K562 (cell line): ENCODE results near the gene CDCP1. TPM values are rescaled to one million over a fixed set of nuclear protein-coding genes. Genes with fewer than 3 reads are reported as not detected.

Source experiments
- ARID1B ChIP-seq: fragments of 450-650 bp; IDR thresholded peaks from 2 replicates; pipeline ENCODE4 v1.6.1; 2016; ENCODE audit warnings: antibody characterized with exemption, mild to moderate bottlenecking, inconsistent platforms
- CBX3 ChIP-seq, 2 experiments: IDR thresholded peaks; 1 replicate in 1 of 2; 2 replicates in 1 of 2; pipeline ENCODE4 v1.6.1; 2012; ENCODE audit warnings: inconsistent platforms in 2 of 2, low read length in 2 of 2, borderline replicate concordance in 1 of 2, control low read depth in 1 of 2
- DACH1 ChIP-seq: fragments of 450-650 bp; IDR thresholded peaks from 2 replicates; pipeline ENCODE4 v1.6.1; 2018; ENCODE audit not compliant: partially characterized antibody
- DMBX1 ChIP-seq: fragments of 250-450 bp; sonication (Bioruptor Pico); IDR thresholded peaks from 2 replicates; pipeline ENCODE4 v1.8.0; 2022; ENCODE audit warnings: inconsistent platforms, mild to moderate bottlenecking, moderate library complexity, borderline replicate concordance
- HDAC2 ChIP-seq: fragments of 450-650 bp; IDR thresholded peaks from 2 replicates; pipeline ENCODE4 v1.6.1; 2016; ENCODE audit warnings: mild to moderate bottlenecking
- HOXB6 ChIP-seq: fragments of 250-450 bp; sonication (Bioruptor Pico); IDR thresholded peaks from 2 replicates; pipeline ENCODE4 v1.5.1; 2022; ENCODE audit warnings: mild to moderate bottlenecking, borderline replicate concordance
- KDM2B ChIP-seq: fragments of 250-450 bp; sonication (Bioruptor Pico); IDR thresholded peaks from 2 replicates; pipeline ENCODE4 v1.8.0; 2021; ENCODE audit warnings: mild to moderate bottlenecking, moderate library complexity
- LARP7 ChIP-seq: fragments of 450-650 bp; IDR thresholded peaks from 2 replicates; pipeline ENCODE4 v1.6.1; 2016
- NCOR1 ChIP-seq: fragments of 450-650 bp; IDR thresholded peaks from 2 replicates; pipeline ENCODE4 v1.6.1; 2016; ENCODE audit warnings: mild to moderate bottlenecking, moderate library complexity
- SAFB ChIP-seq: fragments of 200-400 bp; formaldehyde crosslinking; IDR thresholded peaks from 2 replicates; pipeline ENCODE4 v1.6.1; 2017; ENCODE audit warnings: low read depth, low read length, borderline replicate concordance
- SETDB1 ChIP-seq: IDR thresholded peaks from one replicate; pipeline ENCODE4 v1.6.1; 2012; ENCODE audit warnings: low read length, control low read depth, inconsistent platforms
- SIN3A ChIP-seq, 2 experiments: fragments of 150-350 bp in 1 of 2; IDR thresholded peaks; 2 replicates each; pipeline ENCODE4 v1.6.1; 2011 to 2016; ENCODE audit warnings: borderline replicate concordance in 2 of 2, low read depth in 2 of 2, low read length in 2 of 2, mild to moderate bottlenecking in 2 of 2, moderate library complexity in 2 of 2; ENCODE audit not compliant: control insufficient read depth in 1 of 2
- SP1 ChIP-seq: sonication (generic); formaldehyde crosslinking; IDR thresholded peaks from 2 replicates; pipeline ENCODE4 v1.8.1; 2022; ENCODE audit warnings: mild to moderate bottlenecking, missing genetic modification reagents
- TAF1 ChIP-seq: IDR thresholded peaks from 2 replicates; pipeline ENCODE4 v1.6.1; 2011; ENCODE audit warnings: mild to moderate bottlenecking, low read length, moderate library complexity; ENCODE audit not compliant: insufficient read depth, control insufficient read depth, severe bottlenecking; ENCODE audit errors: extremely low read depth
- TRIM28 ChIP-seq: fragments of 450-650 bp; IDR thresholded peaks from 2 replicates; pipeline ENCODE4 v1.6.1; 2017
- ZFP36 ChIP-seq: fragments of 150-350 bp; IDR thresholded peaks from 2 replicates; pipeline ENCODE4 v1.6.1; 2018; ENCODE audit warnings: low read length, low read depth; ENCODE audit not compliant: partially characterized antibody
- ZNF316 ChIP-seq: fragments of 450-650 bp; IDR thresholded peaks from 2 replicates; pipeline ENCODE4 v1.6.1; 2016
- ZNF324 ChIP-seq: fragments of 250-450 bp; sonication (Bioruptor Pico); IDR thresholded peaks from 2 replicates; pipeline ENCODE4 v1.4.0; 2020; ENCODE audit warnings: mild to moderate bottlenecking
- ZZZ3 ChIP-seq: fragments of 450-650 bp; IDR thresholded peaks from 2 replicates; pipeline ENCODE4 v1.6.1; 2016; ENCODE audit warnings: antibody characterized with exemption, mild to moderate bottlenecking, moderate library complexity
- polyA plus RNA-seq, 8 experiments: library from polyadenylated mRNA; depleted of rRNA in 4 of 8; stranded (reverse) in 5 of 8; unstranded in 3 of 8; fragments of >200 nt; fragmentation: Nextera tagmentation in 2 of 8; fragmentation: Illumina TruSeq in 1 of 8; extraction: Ambion mirVana in 2 of 8; extraction: Trizol in 1 of 8; gene quantifications; 2 replicates each; pipeline versions ENCODE4 v1.2.1 to v1.2.3, GENCODE V29; 2011 to 2014; ENCODE audit warnings: inconsistent platforms in 1 of 8, missing spikeins in 1 of 8
- total RNA-seq, 7 experiments: library from RNA; depleted of rRNA in 6 of 7; stranded (reverse); fragments of >200 nt in 6 of 7; fragmentation: Illumina TruSeq in 2 of 7; extraction: Trizol in 2 of 7; gene quantifications; 2 replicates each; pipeline versions ENCODE4 v1.2.1 to v1.2.3, GENCODE V29; 2011 to 2021; ENCODE audit warnings: low replicate concordance in 1 of 7
- TF ChIP-seq, protein P1 (sequence below), 2 experiments: fragments of 200-800 bp in 1 of 2; sonication (Bioruptor generic) in 1 of 2; sonication (generic) in 1 of 2; formaldehyde crosslinking in 1 of 2; IDR thresholded peaks in 1 of 2; conservative IDR thresholded peaks in 1 of 2; 2 replicates each; pipeline versions ENCODE4 v1.5.0 to v1.6.1; 2016 to 2020; ENCODE audit warnings: missing compliant biosample characterization in 1 of 2, missing genetic modification characterization in 1 of 2, missing genetic modification reagents in 1 of 2
- TF ChIP-seq, protein P2 (sequence below): fragments of 450-650 bp; IDR thresholded peaks from 2 replicates; pipeline ENCODE4 v1.6.1; 2017; ENCODE audit warnings: mild to moderate bottlenecking, moderate library complexity
- TF ChIP-seq, protein P3 (sequence below): fragments of 450-650 bp; IDR thresholded peaks from 2 replicates; pipeline ENCODE4 v1.6.1; 2016; ENCODE audit warnings: low read depth, mild to moderate bottlenecking, moderate library complexity
- TF ChIP-seq, protein P4 (sequence below): sonication (generic); formaldehyde crosslinking; IDR thresholded peaks from 2 replicates; pipeline ENCODE4 v1.8.0; 2022; ENCODE audit warnings: missing genetic modification reagents, mild to moderate bottlenecking, borderline replicate concordance

Gene CDCP1
- total and polyA plus RNA-seq, 9 of the 15 experiments (the other 6 are each of a cell fraction or from before 2014, with no cell fraction given), result 3.9 to 16.4 (median 5.2) TPM

DNA sequence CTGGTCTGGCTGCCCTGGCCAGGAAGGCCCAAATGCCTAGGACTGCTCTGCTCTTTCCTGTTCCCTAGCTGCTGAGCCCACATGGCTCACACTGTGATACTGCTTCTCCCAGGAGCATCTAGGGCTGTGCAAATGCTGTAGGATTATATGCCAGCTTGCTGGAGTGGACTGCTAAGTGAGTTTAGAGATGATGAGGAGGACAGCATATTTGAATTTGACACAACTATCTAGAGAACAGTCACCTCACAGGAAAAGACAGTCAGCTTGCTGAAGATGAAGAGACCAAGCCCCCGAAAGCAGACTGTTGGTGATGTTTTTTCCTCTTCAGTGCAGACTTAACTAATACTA is 80.8 kb downstream of the CDCP1 start (continued):
- no peak for TF ChIP-seq ZFP36
- TF ChIP-seq KDM2B (CRISPR knock-in tag), result no peak
- TF ChIP-seq, protein P1, sequence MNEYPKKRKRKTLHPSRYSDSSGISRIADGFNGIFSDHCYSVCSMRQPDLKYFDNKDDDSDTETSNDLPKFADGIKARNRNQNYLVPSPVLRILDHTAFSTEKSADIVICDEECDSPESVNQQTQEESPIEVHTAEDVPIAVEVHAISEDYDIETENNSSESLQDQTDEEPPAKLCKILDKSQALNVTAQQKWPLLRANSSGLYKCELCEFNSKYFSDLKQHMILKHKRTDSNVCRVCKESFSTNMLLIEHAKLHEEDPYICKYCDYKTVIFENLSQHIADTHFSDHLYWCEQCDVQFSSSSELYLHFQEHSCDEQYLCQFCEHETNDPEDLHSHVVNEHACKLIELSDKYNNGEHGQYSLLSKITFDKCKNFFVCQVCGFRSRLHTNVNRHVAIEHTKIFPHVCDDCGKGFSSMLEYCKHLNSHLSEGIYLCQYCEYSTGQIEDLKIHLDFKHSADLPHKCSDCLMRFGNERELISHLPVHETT (CRISPR knock-in tag; conservative IDR thresholded peaks at IDR 0.05 in 1 of 2, IDR thresholded peaks at IDR 0.05 in 1 of 2), result peak in 1 of 2 experiments; percentile 86; a peak in 2 of 4 replicates
- no peak for TF ChIP-seq ARID1B
- no peak for TF ChIP-seq TAF1
- TF ChIP-seq, protein P2, sequence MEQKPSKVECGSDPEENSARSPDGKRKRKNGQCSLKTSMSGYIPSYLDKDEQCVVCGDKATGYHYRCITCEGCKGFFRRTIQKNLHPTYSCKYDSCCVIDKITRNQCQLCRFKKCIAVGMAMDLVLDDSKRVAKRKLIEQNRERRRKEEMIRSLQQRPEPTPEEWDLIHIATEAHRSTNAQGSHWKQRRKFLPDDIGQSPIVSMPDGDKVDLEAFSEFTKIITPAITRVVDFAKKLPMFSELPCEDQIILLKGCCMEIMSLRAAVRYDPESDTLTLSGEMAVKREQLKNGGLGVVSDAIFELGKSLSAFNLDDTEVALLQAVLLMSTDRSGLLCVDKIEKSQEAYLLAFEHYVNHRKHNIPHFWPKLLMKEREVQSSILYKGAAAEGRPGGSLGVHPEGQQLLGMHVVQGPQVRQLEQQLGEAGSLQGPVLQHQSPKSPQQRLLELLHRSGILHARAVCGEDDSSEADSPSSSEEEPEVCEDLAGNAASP, result no peak
- no peak for TF ChIP-seq NCOR1
- TF ChIP-seq ZNF316, result no peak
- TF ChIP-seq DMBX1 (CRISPR knock-in tag), result no peak
- no peak for TF ChIP-seq HOXB6 (CRISPR knock-in tag)
- no peak for TF ChIP-seq DACH1
- TF ChIP-seq SIN3A (IDR thresholded peaks at IDR 0.05; ENCODE audit: borderline replicate concordance in 2 of 2, control insufficient read depth in 1 of 2, low read depth in 2 of 2, low read length in 2 of 2), result no peak
- no peak for TF ChIP-seq TRIM28
- TF ChIP-seq SP1, result no peak; the same call in 1 of the 2 replicates
- TF ChIP-seq, protein P3, sequence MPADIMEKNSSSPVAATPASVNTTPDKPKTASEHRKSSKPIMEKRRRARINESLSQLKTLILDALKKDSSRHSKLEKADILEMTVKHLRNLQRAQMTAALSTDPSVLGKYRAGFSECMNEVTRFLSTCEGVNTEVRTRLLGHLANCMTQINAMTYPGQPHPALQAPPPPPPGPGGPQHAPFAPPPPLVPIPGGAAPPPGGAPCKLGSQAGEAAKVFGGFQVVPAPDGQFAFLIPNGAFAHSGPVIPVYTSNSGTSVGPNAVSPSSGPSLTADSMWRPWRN, result no peak
- no peak for TF ChIP-seq ZZZ3
- TF ChIP-seq, protein P4, sequence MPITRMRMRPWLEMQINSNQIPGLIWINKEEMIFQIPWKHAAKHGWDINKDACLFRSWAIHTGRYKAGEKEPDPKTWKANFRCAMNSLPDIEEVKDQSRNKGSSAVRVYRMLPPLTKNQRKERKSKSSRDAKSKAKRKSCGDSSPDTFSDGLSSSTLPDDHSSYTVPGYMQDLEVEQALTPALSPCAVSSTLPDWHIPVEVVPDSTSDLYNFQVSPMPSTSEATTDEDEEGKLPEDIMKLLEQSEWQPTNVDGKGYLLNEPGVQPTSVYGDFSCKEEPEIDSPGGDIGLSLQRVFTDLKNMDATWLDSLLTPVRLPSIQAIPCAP (CRISPR knock-in tag), result 0 out of 2 replicates have a peak, but pooled peaks have one; percentile 59
- no peak for TF ChIP-seq SAFB
- TF ChIP-seq CBX3 (IDR thresholded peaks at IDR 0.05; ENCODE audit: borderline replicate concordance in 1 of 2, low read length in 2 of 2), result no peak
- TF ChIP-seq ZNF324 (CRISPR knock-in tag), result no peak
- TF ChIP-seq HDAC2, result 0 out of 2 replicates have a peak, but pooled peaks have one; percentile 30
- no peak for TF ChIP-seq SETDB1
- no peak for TF ChIP-seq LARP7
